ENCODE results near the gene ACTR1A. TPM values are rescaled to one million over a fixed set of nuclear protein-coding genes. Genes with fewer than 3 reads are reported as not detected.

ACTR1A gene
- total RNA-seq, 1 experiment from 2014 or later, result 82.1 TPM

- H3K23me2 ChIP-seq (ENCODE audit: insufficient read length, low read depth, low read length, poor library complexity, severe bottlenecking), result no peaks in the 10 kb centered on the region
- H4K91ac ChIP-seq (ENCODE audit: insufficient read length, low read depth, low read length), result no peak overlapping the region
- no peak overlapping the region; a peak in 1 of 7 replicates for H3K27ac Mint-ChIP-seq
- no peak for DNase-seq
- no peaks in the 10 kb centered on the region for H3K79me1 ChIP-seq (ENCODE audit: insufficient read depth, low read depth, low read length, poor library complexity, severe bottlenecking)
- H4K20me1 ChIP-seq (ENCODE audit: control insufficient read depth, insufficient read depth, insufficient read length), result no peaks in the 10 kb centered on the region
- H3K4me1 Mint-ChIP-seq, result no peaks in the 10 kb centered on the region
- H3K4me2 ChIP-seq (ENCODE audit: insufficient read depth, insufficient read length, low read length), result no peak overlapping the region
- H2AFZ ChIP-seq (ENCODE audit: low read length), result no peak overlapping the region
- H3K18ac ChIP-seq (ENCODE audit: insufficient read length, low read depth, low read length), result no peak overlapping the region
- no peaks in the 10 kb centered on the region; the same call in 1 of the 2 replicates for H3K27me3 Mint-ChIP-seq (ENCODE audit: low read depth)
- no peaks in the 10 kb centered on the region for H3K4me1 ChIP-seq (ENCODE audit: insufficient read depth, low read length)
- H2BK20ac ChIP-seq (ENCODE audit: low read depth, low read length, poor library complexity, severe bottlenecking), result no peak overlapping the region
- H3K14ac ChIP-seq (ENCODE audit: insufficient read depth, low read length), result no peak overlapping the region
- H3K4me3 Mint-ChIP-seq, result no peak overlapping the region
- no peaks in the 10 kb centered on the region for H3K9me3 ChIP-seq (ENCODE audit: control insufficient read depth, low read depth, low read length)
- no peak overlapping the region for H2BK12ac ChIP-seq (ENCODE audit: insufficient read length, low read depth, low read length)
- H3K36me3 Mint-ChIP-seq (ENCODE audit: insufficient read depth in 1 of 3, low read depth in 3 of 3), result peaks cover 0 to 5% (median 1%) of the 10 kb centered on the region in 3 experiments; a peak in 5 of 7 replicates
- no peak overlapping the region for H3K56ac ChIP-seq (ENCODE audit: insufficient read length, low read depth, low read length)
- no peak overlapping the region for H3K27ac ChIP-seq (ENCODE audit: insufficient read length, low read depth, low read length)
- no peaks in the 10 kb centered on the region for H3K27me3 ChIP-seq (ENCODE audit: insufficient read depth, low read length)
- no peak overlapping the region for H3K9ac ChIP-seq (ENCODE audit: extremely low read depth, insufficient read length, low read length)
- H3K4ac ChIP-seq (ENCODE audit: low read depth, low read length), result no peak overlapping the region
- no peak overlapping the region for H2BK120ac ChIP-seq (ENCODE audit: low read depth, low read length, poor library complexity, severe bottlenecking)
- no peak overlapping the region for H3T11ph ChIP-seq (ENCODE audit: low read length)
- no peak overlapping the region for H2AK5ac ChIP-seq (ENCODE audit: insufficient read length, low read length)
- no peak overlapping the region for H2BK5ac ChIP-seq (ENCODE audit: insufficient read length, low read length)
- TF ChIP-seq CTCF (conservative IDR thresholded peaks at IDR 0.05), result no peak
- no CpG with 5 or more reads among the region's 7 CpGs for WGBS (ENCODE audit: extremely low coverage, insufficient read length, low lambda C conversion rate)
- H3K9me3 Mint-ChIP-seq, result no peaks in the 10 kb centered on the region
- H3K23ac ChIP-seq (ENCODE audit: insufficient read length, low read depth, low read length), result no peak overlapping the region
- H3K79me2 ChIP-seq (ENCODE audit: insufficient read depth, low read length), result no peaks in the 10 kb centered on the region
- H4K5ac ChIP-seq (ENCODE audit: insufficient read length, low read depth, low read length), result no peak overlapping the region
- no peak overlapping the region for H2BK15ac ChIP-seq (ENCODE audit: low read depth, low read length)
- H4K8ac ChIP-seq (replicated peaks; ENCODE audit: insufficient read length, low read depth, low read length), result no peak overlapping the region
Observed at GRCh38 chr10:102545265-102545871, 42.9 kb upstream of the ACTR1A start.

Data from H9 (cell line).